ENCODE measurements around the gene LGALS9.
"Not testable (repeated sequence)": the region's sequence is repeated elsewhere in the genome, so short reads cannot be mapped to it uniquely, and the experiment has no call there.

The LGALS9 gene

DNA sequence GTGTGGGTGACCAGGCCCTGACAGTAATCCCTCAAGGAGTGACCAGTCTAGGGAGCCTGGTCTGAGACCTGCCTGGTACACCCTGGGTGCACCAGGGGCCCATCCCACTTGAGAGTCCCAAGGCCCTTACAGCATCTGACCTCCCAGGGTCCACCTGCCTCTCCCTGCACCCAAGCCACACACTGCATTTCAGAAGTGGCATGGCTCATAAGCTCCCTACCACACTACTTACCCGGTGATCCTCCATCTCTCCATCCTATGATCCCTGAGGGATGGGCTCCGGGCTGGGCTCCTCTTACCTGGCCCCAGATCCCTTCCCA, 40.6 kb downstream of the LGALS9 start:
- FAIRE-seq (no peak), DNase-seq (ENCODE audit: low spot score) (no peak)

DNA sequence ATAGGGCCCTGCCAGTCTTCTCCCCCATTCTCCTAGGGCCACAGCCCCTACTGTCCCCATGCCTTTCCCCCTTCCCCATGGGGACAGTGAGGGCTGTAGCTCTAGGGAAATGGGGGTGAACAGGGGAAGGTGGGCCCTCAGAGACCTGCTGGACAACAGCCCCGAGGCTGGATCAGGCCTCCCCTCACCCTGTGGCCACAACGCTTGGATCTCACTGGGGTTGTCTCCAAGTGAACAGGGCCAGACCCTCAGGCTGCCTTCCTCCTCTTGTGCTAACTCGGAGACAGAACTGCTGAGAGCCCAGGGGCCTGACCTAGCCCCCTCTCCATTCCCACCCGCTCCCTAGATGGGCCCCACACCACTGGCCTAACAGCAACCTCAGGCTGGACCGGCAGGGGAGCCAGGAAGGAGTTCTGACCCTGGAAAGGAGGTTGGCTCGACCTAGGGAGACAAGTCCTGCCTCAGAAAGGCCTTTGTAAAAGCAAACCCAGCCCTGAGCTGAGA, 41.0 kb downstream of the LGALS9 start:
- DNase-seq (ENCODE audit: low spot score): not testable (repeated sequence)
- peak; percentile 76 for FAIRE-seq

DNA sequence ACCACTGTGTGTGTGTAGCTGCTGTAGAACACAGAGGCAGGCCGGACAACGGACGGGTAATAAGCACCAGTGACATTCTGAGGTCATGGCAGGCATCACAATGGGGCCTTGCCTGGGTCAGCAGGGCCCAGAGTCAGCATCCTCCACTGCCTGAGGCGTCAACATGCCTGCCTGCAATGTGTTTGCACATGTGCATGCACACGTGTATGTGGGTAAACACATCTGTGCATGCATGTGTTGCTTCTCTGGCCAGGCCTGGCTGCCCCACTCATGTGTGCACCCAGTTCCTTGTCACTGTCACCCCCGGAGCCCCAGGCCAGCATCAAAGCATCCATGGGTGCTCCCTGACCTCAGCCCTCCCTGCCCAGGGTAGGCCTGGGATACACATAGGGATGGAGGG, 43.3 kb downstream of the LGALS9 start:
- FAIRE-seq (no peak), DNase-seq (ENCODE audit: low spot score) (no peak)

DNA sequence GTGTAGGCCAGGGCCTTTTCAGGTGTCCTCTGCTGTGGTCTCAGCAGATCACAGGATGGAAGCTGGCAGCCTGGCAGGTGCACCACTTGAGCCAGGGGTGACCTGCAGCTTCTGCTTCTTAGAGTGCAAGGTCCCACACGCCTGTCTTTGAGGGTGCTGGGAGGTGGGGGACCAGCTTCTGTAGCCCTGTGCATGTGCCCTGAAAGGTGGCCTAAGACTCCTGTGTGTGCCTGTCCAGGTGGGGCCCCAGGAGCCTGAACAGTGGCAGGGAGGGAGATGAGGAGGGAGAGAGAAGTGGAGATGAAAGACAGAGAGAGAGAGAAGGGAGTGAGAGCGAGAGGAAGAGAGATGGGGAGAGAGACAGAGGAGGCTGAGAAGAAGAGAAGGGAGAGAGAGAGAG, 46.2 kb downstream of the LGALS9 start:
- FAIRE-seq (no peak), DNase-seq (ENCODE audit: low spot score) (no peak)

DNA sequence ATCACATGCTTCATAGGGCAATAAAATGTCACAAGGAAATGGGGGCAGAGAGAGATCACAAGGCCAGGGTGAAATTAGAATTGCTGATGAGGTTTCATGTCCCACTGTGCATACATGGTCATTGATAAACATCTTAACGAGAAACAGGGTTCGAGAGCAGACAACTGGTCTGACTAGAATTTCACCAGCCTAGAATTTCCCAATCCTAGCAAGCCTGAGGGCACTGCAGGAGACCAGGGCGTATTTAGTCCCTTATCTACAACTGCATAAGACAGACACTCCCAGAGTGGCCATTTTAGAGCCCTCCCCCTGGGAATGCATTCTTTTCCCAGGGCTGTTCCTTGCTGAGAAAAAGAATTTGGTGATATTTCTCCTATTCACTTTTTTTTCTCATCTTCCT, 55.3 kb downstream of the LGALS9 start:
- FAIRE-seq; DNase-seq (ENCODE audit: low spot score): not testable (repeated sequence)

DNA sequence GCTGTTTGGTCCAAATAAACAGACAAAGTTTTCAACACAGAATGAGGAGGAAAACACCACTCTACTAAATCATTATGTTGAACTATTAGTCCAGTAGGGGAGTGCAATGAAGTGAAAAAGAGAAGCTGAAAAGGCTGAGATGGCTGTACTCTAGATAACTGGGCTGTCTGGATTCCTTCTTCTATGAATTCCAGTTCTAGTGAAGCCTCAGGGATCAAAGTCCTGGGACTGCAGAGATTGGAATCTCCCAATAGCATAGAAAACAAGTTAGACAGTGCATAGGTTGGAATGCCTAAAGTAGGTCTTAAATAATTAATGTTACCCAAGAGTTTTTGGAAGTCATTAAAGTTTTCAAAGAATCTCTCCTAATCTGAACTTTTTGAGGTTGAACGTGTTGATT, 59.9 kb downstream of the LGALS9 start:
- FAIRE-seq (no peak), DNase-seq (ENCODE audit: low spot score) (no peak)

DNA sequence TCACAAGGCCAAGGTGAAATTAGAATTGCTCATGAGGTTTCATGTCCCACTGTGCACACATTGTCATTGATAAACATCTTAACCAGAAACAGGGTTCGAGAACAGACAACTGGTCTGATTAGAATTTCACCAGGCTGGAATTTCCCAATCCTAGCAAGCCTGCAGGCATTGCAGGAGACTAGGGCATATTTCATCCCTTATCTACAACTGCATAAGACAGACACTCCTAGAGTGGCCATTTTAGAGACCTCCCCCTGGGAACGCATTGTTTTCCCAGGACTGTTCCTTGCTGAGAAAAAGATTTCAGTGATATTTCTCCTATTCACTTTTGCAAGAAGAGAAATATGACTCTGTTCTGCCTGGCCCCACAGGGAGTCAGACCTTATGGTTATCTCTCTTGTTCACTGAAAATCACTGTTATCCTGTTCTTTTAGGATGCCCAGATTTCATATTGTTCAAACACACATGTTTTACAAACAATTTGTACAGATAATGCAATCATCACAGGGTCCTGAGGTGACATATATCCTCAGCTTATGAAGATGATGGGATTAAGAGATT, 64.3 kb downstream of the LGALS9 start:
- DNase-seq (ENCODE audit: low spot score); FAIRE-seq: not testable (repeated sequence)
